Measurements from ENCODE around the gene HOXB6.

Gene HOXB6

GRCh38 chr17:48559840-48560817 lies 44.7 kb downstream of the HOXB6 start:
- TF ChIP-seq CTCF (conservative IDR thresholded peaks at IDR 0.05; ENCODE audit: low read depth, low read length) = no peak
- no peak overlapping the region for H3K4me3 ChIP-seq (ENCODE audit: low read depth, low read length)
- no peak for DNase-seq (ENCODE audit: low read depth)

GRCh38 chr17:48559122-48559839 lies 45.5 kb downstream of the HOXB6 start:
- no peak overlapping the region for H3K4me3 ChIP-seq (ENCODE audit: low read depth, low read length)
- TF ChIP-seq CTCF (conservative IDR thresholded peaks at IDR 0.05; ENCODE audit: low read depth, low read length) = no peak
- no peak for DNase-seq (ENCODE audit: low read depth)

GRCh38 chr17:48558831-48559121 lies 46.0 kb downstream of the HOXB6 start:
- no peak overlapping the region for H3K4me3 ChIP-seq (ENCODE audit: low read depth, low read length)
- TF ChIP-seq CTCF (conservative IDR thresholded peaks at IDR 0.05; ENCODE audit: low read depth, low read length) = no peak

GRCh38 chr17:48558057-48558830 lies 46.5 kb downstream of the HOXB6 start:
- no peak overlapping the region for H3K4me3 ChIP-seq (ENCODE audit: low read depth, low read length)
- TF ChIP-seq CTCF (conservative IDR thresholded peaks at IDR 0.05; ENCODE audit: low read depth, low read length) = no peak
- no peak for DNase-seq (ENCODE audit: low read depth)

More at GRCh38 chr17:48558831-48559121, 46.0 kb downstream of the HOXB6 start:
- no peak for DNase-seq (ENCODE audit: low read depth)

- no peak for DNase-seq (ENCODE audit: low read depth)
- TF ChIP-seq CTCF (conservative IDR thresholded peaks at IDR 0.05; ENCODE audit: low read depth, low read length) = no peak
- H3K4me3 ChIP-seq (ENCODE audit: low read depth, low read length) = no peak overlapping the region
Observed at GRCh38 chr17:48556576-48557401, 48.0 kb downstream of the HOXB6 start.

GRCh38 chr17:48556229-48556575 lies 48.6 kb downstream of the HOXB6 start:
- TF ChIP-seq CTCF (conservative IDR thresholded peaks at IDR 0.05; ENCODE audit: low read depth, low read length) = no peak
- H3K4me3 ChIP-seq (ENCODE audit: low read depth, low read length) = no peak overlapping the region
- DNase-seq (ENCODE audit: low read depth) = no peak

Data from choroid plexus epithelial cell (primary cell).